Endothelial cell of umbilical vein (primary cell): Measurements from ENCODE around the gene SORCS2.

Experiments used
- CTCF ChIP-seq, 2 donors: IDR thresholded peaks; 1 replicate in 1 of 2; 2 replicates in 1 of 2; pipeline ENCODE4 v1.5.1; 2011; ENCODE audit warnings: low read length in 2 of 2, mild to moderate bottlenecking in 2 of 2, moderate library complexity in 2 of 2, control low read depth in 1 of 2, inconsistent platforms in 1 of 2, low read depth in 1 of 2; ENCODE audit not compliant: insufficient read depth in 1 of 2; ENCODE audit errors: extremely low read depth in 1 of 2
- EZH2 ChIP-seq: IDR thresholded peaks from 2 replicates; pipeline ENCODE4 v1.6.1; 2012; ENCODE audit warnings: borderline replicate concordance, low read depth, mild to moderate bottlenecking, moderate library complexity, low read length, inconsistent platforms; ENCODE audit not compliant: severe bottlenecking
- POLR2A ChIP-seq: IDR thresholded peaks from 2 replicates; pipeline ENCODE4 v1.6.1; 2012; ENCODE audit warnings: low read depth, mild to moderate bottlenecking, control low read depth, low read length
- POLR2AphosphoS5 ChIP-seq: IDR thresholded peaks from 2 replicates; pipeline ENCODE4 v1.6.1; 2012; ENCODE audit warnings: low read depth, mild to moderate bottlenecking, control low read depth, low read length, moderate library complexity; ENCODE audit not compliant: insufficient read depth

GRCh38 chr4:7675136-7675535 is 482.8 kb downstream of the SORCS2 start:
- no peak for TF ChIP-seq EZH2
- no peak for TF ChIP-seq CTCF (IDR thresholded peaks at IDR 0.05; ENCODE audit: extremely low read depth in 1 of 2, insufficient read depth in 1 of 2, low read depth in 1 of 2, low read length in 2 of 2)
- TF ChIP-seq POLR2AphosphoS5 = no peak
- TF ChIP-seq POLR2A = no peak
